GF-D8 (cell line): ENCODE results near the gene COL23A1.
"Not testable (repeated sequence)": the region's sequence is repeated elsewhere in the genome, so short reads cannot be mapped to it uniquely, and the experiment has no call there.

Experiments
- DNase-seq: peaks from one replicate; lab custom pipeline; 2025; lab: John Stamatoyannopoulos, UW

Gene COL23A1

GRCh38 chr5:178505639-178506407 lies 84.4 kb downstream of the COL23A1 start:
- no peak for DNase-seq

DNA sequence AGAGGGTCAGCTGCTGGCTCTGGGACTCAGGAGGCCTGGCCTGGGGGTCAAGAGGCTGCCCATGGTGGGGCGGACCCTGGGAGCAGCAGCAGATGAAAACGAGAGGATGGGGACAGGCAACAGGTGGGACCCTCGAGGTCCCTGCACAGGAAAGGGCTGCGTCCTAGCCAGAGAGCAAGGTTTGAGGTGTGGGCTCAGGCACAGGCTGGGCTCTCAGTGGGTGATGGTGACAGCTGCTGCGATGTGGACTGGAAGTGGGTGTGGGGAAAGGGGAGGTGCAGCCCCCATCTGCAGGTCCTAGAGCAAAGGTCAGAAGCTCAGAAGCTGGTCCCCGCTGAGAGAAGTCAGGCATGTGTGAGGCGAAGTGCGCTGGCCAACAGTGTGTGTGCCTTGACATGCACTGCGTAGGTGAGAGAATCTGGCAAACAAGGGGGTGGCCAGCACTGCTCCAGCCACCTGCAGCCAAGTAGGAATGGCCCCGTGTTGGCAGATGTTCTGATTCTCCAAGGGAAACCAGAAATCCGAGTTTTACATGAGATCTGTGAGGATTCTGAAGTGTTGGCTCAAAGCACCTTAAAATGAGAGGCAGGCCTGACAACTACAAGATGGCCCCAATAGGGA lies 85.7 kb downstream of the COL23A1 start:
- DNase-seq: no peak

- DNase-seq: no peak
Observed at GRCh38 chr5:178502401-178503100, 87.6 kb downstream of the COL23A1 start.

DNA sequence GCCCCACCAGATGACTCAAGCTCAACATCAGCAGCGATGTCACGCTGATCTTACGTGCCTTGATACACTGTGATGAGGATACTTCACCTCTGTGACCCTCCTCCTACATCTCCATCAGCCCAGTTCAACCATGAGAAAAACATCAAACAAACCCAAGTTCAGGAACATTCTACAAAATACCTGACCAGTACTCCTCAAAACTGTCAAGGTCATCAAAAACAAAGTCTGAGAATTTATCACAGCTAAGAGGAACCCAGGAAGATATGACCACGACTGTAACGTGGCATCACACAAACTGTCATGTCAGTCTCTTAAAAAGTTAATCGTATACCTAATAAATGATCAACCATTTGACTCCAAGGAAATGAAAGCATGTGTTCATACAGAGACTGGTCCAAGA lies 90.8 kb downstream of the COL23A1 start:
- DNase-seq: no peak

DNA sequence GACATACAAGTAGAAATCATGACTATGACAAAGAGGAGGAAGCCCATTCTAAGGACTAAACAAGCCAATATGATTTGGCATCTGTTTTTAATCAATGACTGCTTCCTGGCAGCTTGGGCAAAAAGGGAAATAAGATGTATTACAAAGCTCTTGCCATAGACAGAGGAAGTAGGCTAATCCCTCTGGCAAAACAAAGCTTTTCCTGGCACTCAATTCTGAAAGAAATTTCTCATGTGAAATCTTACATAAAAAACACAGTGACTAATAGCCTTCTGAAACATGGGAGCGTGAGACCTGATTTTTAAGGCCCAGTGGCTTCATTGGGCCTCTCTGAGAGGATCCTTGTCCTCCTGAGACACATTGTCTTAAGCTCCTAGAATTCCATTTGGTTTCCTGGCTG lies 93.6 kb downstream of the COL23A1 start:
- no peak for DNase-seq

- DNase-seq: no peak
Observed at GRCh38 chr5:178496214-178496613, 94.0 kb downstream of the COL23A1 start.

GRCh38 chr5:178495706-178496105 lies 94.5 kb downstream of the COL23A1 start:
- no peak for DNase-seq

GRCh38 chr5:178492278-178492677 lies 97.9 kb downstream of the COL23A1 start:
- DNase-seq: no peak

DNA sequence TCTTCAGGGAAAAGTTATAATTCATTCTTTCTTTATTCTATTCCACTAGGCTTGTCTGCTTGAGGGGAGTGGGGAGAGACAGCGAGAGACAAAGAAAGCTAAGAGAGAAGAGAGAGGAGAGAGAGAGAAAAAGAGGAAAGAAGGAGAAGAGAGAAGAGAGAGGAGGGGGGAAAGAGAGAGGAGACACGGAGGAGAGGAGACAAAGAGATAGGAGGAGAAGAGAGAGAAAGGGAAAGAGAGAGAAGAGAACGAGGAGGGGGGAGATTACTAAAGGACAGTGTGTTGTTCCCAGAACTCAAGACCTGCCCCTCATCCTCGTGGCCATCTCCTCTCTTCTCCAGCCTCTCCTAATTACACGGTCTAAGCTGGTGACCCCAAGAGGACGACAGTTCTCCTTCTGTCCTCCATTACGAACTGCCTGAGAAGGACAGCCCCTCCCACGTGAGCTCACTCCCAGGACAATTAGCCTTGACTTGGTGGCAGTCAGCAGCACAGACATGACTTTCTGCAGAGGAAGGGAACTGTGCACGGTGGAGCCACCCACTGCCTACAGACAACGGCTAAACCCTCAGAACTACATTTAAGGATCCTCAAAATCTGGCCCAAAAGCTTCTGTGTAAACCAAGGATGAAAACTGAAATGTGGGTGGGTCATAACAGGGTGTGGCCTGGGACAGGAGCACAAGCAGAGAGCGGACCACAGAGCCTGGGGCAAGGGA lies 99.1 kb downstream of the COL23A1 start:
- DNase-seq: no peak

DNA sequence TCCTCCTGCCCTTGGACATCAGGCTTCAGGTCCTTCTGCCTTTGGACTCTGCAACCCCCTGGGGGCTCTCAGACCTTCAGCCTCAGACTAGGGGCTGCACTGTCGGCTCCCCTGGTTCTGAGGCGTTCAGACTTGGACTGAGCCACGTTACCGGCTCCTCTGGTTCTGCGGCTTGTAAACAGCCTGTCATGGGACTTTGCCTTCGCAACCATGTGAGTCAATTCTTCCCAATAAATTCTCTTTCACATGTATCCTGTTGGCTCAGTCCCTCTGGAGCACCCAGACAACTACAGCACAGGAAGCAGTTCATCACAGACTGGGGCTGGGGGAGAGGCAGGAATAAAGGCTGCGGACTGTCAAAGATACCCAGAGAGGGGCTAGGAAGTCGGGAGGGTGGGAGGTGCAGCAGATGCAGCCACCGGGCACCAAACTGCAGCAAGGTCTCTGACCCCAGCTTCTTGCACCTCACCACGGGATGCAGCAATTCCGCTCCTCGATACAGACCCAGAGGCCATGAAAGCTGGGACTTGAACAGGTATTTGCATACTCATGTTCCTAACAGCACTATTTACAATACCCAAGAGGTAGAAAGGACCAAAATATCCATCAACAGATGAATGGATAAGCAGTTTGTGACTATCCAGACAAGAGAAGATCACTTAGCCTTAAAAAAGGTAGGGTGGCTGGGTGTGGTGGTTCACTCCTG lies 100.8 kb downstream of the COL23A1 start:
- DNase-seq: no peak

DNA sequence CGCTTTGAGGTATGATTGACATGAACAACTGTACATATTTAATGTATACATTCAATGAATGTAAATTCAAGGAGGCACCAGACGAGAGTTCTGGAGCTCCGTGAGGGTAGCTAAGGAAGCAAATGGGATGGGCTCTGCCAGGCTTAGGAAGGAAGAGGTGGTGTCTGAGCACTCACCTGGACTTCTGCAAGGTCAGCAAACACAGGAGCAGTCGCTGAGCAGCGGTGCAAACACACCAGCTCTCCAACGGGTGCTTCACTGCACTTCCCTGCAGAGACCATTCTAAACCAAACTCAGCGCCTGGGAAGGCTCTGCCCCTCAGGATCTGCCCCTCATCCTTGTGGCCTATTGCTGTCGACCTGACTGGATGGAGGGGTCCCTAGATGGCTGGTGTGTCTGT lies 101.5 kb downstream of the COL23A1 start:
- DNase-seq: no peak

GRCh38 chr5:178487911-178488600 lies 102.1 kb downstream of the COL23A1 start:
- no peak for DNase-seq

DNA sequence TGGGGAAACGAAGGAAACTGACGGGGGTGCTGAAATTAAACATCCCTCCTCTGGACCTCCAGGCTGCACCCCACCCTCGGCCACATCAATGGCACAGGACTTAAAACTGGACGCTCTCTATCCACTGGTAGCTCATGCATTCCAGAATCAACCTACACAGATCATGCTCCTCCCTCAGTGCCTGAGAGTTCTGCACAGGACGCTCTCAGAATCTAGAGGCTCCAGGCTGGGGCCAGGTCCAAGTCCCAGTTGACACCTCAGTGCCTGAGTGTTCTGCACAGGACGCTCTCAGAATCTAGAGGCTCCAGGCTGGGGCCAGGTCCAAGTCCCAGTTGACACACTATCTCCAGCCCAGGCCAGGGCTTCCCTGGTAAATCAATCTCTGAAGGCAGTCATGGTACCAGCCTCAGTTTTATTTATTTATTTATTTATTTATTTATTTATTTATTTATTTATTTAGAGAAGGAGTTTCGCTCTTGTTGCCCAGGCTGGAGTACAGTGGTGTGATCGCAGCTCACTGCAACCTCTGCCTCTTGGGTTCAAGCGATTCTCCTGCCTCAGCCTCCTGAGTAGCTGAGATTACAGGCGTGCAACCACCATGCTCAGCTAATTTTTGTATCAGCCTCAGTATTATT lies 103.2 kb downstream of the COL23A1 start:
- DNase-seq: not testable (repeated sequence)

- no peak for DNase-seq
Observed at GRCh38 chr5:178486239-178486641, 104.0 kb downstream of the COL23A1 start.

DNA sequence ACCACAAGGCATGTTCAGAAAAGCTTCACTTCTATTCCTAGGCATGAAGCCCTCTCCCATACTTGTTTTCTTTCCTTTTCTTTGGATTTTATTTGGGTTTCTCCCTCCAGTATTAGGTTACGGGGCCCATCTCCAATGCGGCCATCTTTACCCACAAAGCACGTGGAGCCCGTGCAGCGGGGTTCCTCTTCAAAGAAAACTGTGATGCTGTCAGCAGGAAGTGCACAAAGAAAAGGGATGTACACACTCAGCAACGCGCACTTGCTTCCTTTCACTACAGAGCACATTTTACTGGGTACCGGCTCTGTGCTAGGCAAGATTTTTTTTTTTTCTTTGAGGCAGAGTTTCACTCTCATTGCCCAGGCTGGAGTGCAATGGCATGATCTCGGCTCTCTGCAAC lies 106.6 kb downstream of the COL23A1 start:
- no peak for DNase-seq

- no peak for DNase-seq
Observed at GRCh38 chr5:178479261-178479660, 110.9 kb downstream of the COL23A1 start.

DNA sequence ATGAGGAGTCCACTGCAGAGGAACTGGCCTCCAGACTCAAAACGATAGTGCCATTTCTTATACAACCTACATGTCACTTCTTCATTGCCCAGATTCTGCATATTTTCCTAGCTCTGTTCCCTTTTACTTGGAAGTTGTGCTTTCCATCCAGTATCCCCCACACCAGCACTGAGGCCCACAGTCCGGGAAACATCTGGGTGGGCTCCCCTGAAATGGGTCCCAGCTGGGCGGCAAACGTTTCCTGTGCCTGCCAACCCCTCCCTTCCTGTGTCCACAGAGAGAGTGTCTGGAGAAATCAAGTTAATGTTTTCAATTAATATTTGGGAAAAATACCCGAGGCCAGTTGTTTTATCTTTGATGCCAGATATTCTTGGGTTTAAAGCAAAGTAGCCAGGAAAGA lies 111.8 kb downstream of the COL23A1 start:
- no peak for DNase-seq

DNA sequence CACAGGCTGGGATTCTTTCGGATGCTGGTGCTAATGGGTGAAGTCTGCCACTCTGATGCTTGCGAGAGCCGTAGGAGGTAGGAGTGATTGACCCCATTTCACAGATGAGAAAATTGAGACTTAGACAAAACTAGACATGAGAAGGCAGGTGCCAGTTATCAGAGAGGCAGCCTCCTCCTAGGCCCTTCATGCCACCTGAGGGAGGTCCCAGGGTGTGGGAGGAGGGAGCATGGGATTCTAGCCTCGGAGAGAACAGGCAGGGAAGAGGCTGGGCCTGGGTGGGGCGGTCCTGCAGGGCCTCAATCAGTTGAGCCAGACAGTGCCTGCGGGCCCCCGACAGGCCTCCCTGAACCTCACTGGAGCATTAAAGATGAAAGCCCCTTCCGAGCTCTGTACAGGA lies 112.4 kb downstream of the COL23A1 start:
- DNase-seq: no peak

GRCh38 chr5:178476972-178477754 lies 113.0 kb downstream of the COL23A1 start:
- no peak for DNase-seq

GRCh38 chr5:178476531-178476930 lies 113.7 kb downstream of the COL23A1 start:
- no peak for DNase-seq
